Measurements from ENCODE around the gene DPYSL3.
A peak's percentile ranks its signal among the peaks of the same experiment; 100 is the strongest.

DPYSL3 gene

DNA sequence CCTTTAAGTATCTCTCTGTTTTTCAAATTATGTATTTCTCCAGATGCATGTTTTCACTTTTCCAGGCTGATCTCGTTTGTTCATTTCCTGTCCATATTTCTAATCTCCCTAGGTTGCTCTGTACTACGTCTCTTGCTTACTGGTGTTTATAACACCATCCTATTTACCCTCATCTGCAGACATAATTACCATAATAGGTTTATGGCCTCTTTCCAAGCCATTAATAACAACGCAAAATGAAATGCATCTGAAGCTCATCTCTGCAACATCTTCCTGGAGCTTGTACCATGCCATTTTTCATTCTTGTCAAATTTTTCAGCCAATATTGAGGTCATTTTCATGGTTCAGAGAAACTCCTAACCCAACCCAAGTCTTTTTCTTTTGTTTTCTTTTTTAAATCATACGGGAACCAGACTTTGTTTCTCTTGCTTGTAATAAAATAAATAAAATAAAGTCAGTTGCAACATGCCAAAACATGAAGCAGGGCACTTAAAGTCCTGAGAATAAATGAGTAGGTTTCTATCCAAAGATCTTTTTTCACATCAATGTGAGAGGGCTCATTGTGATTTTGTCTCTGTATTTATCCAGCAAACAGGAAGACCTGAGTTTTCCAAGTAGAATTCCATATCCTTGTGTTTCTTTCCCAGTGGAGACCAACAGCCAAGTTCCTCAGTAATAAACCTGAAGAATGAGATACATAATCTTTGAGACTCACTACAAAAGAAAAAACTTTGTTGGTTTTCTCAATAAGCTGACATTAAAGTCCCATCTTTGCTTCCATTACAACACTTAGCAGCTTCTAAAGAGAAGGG lies 37.0 kb downstream of the DPYSL3 start:
- DNase-seq (ENCODE audit: low read depth), result no peak

DNA sequence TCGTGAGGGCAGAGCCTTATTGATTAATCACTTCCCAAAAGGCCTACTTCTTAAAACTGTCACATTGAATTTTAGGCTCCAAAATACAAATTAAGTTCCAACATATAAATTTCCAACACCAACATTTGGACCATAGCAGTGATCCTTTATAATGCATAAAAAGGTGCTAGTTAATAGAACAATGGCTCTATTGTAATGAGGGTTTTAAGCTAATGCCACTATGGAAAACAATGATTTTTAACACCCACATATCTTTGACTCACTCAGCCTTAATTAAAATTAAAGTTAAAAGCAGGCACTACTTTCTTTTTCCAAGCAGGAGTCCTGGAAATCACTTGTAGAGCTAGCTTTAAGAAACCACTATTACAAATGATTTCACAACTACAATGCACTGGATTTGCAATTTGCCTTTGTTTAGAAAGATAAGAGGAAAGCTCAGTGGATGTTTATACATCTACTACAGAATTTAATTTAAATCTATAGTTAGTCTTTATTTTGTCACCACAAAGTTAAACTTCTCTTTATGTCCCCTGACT lies 41.8 kb downstream of the DPYSL3 start:
- DNase-seq (ENCODE audit: low read depth), result no peak

DNA sequence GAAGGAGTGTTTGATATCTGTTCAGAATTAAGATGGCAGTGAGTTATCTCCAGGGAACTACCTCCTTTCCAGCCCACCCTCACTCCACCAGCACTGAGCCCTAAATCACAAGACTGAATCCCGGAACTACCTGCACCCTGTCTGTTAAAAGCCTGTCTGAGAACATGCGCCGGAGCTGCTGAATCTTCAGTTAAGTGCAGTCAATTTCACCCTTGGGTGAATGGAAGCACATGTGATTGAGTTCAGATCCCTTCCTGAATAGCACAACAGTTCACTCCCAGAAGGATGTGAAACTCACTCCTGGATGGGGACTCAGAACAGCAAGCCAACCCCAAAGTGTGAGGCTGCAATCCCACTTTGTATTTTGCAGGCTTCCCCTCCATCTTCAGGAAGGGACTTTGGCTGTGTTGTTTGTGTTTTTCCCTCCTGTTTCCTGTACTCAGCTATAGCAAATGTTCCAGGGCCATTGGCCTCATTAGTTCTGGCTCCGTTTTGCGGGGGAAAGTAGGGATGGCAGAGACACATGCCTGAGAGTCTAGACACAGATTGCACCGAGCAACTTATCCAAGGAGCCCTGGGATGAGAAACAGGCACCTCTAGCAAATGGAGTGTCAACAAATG lies 43.4 kb downstream of the DPYSL3 start:
- no peak for DNase-seq (ENCODE audit: low read depth)

DNA sequence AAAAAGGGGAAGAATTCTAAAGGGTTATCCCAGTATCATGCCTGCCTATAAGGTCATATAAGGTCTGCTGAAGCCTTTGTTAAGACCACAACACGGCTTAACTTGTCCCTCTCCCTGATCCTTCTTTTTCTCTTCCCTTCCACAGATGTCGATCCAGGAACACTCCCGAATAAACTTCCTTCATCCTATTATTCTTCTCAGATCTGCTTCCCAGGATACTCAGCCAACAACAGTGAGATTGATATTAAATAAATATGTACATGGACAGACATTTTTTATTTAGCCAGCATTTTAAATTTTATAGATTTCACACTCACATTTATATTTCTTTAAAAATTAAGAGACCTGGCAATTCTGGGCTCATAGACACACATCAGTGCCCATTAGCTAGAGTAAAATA lies 44.1 kb downstream of the DPYSL3 start:
- no peak for DNase-seq (ENCODE audit: low read depth)

DNA sequence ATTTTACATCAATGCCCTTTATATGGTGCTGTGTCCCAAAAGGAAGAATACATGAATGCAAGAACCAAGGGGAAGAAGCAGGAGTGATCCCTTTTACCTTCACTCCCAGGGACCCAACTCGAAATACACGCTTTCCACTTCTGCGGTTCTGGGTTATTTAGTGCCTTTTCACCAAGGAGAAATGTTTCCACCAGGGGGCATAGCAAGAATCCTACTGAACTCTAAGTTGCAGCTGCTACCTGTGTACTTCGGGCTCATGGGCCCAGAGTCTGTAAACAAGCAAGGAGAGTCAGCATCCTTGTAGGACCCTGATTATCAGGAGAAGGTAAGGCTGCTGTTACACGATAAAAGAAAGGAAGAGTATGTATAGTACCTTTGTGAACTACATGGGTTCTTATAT lies 45.7 kb downstream of the DPYSL3 start:
- no peak for DNase-seq (ENCODE audit: low read depth)

DNA sequence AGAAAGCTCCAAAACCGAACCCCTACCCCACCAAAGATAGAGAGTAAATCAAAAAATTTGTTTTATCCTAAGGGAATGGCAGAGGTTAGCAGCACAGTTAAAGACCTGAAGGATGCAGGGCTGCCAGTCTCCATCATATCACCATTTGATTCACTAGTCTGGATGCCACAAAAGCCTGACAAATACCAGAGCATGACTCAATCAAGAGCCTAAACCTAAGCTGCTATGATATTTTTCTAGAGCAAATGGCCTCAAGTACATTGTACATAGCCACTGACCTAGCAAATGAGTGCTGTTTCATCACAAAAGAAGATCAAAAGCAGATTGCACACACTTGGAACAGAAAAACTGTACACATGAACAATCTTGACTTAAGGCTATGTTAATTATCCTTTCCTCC lies 48.0 kb downstream of the DPYSL3 start:
- DNase-seq (ENCODE audit: low read depth), result no peak

DNA sequence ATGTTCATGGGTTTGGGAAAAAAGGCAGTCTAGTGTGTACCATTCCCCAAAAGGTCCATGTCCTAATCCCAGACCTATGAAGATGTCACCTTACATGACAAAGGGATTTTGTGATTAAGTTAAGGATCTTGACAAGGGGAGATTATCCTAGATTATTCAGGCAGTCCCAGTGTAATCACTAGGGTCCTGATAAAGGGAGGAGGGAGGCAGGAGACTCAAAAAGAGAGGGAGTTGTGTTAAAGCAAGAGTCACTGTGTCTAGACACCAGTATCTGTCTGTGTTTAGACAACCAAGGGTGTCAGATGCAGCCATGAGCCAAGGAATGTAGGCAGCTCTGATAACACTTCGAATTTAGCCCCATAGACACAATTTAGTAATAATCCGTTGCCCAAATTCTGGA lies 49.5 kb downstream of the DPYSL3 start:
- DNase-seq (ENCODE audit: low read depth), result no peak

DNA sequence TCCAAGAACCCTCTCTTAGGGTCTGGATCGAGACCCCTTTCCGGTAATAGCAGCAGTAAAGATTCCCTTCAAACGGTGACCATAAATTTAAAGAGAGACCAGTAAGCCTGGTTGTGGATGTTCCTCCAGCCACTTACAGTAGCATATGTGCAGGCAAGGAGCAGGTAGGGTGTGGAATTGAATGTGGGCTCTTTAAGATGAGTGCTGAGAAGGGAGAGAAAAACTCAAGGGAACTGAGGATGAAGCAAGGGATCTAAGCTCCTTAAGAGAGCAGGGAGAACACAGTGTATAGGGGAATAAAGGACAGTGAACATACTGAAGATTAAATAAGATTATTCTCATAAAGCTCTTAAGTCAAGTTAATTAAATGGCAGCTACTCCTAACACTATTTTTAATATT lies 51.3 kb downstream of the DPYSL3 start:
- DNase-seq (ENCODE audit: low read depth), result no peak

DNA sequence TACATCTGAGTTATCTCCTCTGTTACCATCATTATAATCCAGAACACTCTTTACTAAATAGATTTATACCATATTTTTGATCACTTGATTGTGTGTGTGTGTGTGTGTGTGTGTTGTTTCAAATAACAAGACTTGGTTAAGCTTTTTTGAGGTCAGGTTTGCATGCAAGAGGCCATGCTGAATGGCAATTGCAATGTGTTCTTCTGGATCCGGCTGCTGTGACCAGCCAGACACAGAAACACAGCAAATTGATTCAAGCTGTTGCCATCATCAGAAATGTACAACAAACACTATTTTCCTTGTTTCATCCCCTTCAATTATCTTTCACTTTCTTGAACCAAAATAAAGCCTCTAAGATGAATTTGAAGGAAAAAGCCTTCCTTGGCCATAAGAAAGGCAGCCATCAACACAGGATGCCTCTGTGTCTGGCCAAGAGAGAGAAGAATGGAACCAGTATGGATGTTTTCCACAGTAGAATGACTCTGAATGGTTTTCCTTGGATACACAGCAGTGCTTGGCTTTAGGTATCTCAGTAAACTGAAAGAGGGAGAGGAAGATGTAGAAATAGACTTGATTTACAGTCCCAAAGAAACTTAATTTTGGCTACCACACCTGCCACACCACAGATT lies 53.9 kb downstream of the DPYSL3 start:
- no peak for DNase-seq (ENCODE audit: low read depth)

DNA sequence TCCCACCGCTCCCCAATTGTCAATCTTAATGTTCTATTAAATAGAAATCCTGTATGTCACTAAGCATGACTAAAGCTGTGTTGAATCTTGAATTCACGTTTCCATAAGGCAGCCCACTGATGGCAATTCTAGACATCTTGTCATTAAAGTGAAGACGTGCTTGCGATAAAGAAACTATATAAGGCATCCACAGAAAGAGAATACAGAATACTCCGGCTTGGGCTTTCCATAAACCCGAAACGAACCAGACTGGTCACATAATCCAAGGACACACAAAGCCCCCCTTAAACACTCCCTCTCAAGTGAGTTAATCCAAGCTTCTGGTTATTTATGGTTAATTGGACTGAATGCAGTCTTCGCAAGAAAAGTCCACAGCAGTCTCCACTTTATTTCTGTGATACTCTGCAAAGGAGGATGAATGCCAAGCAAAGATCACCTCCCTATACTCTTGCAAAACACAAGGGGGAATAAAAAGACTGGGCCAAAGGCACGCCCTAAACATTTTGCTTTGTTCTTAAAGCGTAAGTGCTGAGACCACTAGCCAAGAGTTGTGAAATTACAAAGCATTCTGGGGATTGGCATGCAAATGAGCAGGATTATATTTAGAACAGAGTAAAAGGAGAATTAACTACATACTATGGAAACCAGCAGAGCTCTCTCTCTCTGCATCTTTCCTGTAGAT lies 54.7 kb downstream of the DPYSL3 start:
- no peak for DNase-seq (ENCODE audit: low read depth)

DNA sequence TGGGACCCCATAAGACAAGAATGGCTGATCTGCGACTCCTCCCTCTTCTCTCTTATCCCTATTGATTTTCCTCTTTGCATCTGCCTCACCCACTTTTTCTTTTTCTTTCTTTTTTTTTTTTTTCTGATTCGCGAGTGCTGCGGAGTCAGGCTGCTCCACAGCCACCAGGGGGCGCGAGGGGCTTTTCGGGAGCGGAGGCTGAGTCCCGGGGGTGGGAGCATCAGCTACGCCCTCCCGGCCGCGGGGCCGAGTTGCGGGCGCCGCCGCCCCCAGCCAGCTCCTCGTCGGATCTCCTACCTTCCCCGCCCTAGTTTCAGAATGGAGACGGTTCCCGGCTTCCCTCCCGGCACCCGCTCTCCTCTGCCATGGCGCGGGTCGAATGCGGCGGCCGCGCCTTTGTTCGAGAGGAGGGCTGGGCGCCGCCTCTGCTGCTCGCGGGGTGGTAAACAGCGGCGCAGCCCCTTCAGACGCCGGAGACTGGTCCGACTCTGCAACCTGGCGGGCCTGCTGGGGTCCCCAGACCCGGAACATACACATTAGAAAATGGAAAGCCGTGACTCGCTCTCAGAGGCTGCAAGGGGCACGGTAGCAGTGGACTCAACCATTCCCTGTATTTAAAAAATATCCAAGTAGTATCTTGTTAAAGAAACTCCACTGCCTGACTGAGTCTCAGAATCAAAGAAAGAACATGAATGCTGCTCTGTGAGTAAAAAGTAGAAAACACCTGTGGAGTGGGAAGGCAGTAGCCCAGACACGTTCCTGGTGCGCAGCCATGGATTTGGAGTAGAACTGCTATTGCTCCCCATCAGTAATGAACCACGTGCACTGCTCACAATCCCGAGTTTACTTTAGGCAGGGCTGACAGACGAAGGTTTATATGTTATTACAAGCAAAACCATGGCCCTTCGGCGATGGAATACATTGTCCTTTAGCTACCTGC lies 55.7 kb downstream of the DPYSL3 start:
- peak; percentile 38 for DNase-seq (ENCODE audit: low read depth)

DNA sequence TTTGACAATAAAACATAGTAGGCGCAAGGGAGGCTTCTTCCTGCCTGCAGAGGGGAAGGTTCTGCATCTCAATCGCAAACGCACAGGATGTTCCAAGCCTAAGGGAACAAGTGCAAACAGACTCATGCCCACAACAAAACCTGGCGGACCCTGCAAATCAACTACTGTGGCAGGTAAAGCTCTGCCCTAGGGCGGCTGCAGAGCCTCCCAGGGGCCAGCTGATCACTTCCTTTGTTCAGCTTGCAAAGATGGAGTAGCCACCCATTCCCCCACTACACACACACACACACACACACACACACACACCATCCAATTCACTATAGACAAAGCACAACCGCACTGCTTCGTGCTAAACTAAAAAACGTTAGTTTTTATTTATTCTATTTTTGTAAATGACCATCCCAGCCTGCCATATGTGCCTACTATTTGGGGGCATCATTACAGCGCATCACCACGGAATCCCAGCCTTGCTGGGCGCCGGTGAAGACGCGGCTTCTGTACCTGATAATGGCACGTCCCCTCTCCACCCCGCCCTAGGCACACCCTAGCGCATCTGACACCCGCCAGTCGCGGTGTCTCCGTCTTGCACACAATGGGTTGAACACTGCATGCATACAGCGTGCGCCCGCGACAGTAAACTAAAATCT lies 57.6 kb downstream of the DPYSL3 start:
- no peak for DNase-seq (ENCODE audit: low read depth)

DNA sequence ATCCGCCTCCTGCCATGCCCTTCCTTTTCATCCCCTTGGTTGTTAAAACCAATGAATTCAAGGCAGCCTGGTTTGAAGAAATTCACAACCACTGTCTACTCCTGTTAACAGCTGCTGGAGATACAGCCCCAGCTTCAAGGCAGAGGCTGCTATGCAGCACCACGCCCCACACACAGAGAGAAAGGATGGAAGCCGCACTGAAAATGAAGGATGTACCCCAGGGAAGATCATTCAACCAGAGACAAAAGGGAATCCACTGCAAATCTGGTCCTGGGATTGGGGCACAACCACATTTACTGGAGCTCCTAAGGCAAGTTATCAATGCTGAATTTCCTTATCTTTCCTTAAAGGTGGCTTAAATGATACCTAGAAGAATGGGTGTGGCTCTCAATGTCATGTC lies 58.7 kb downstream of the DPYSL3 start:
- DNase-seq (ENCODE audit: low read depth), result no peak

DNA sequence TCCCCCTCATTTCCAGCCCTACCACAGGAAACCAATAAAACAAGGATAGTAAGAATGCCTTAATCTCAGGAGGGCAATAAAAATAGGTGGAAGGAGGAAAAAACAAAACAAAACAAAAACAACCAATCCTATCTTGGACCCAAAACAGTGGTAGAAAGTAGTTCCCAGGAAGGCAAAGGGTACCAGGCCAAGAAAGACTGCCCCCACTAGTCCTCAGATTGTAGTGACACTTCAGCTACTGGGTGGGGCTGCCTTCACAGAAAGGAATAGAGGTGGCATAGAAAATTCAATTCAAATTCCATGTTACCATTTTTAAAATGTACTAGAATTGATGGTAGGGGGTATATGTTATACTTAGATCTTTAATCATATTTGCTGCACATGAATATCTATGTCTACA lies 59.3 kb downstream of the DPYSL3 start:
- DNase-seq (ENCODE audit: low read depth), result no peak

DNA sequence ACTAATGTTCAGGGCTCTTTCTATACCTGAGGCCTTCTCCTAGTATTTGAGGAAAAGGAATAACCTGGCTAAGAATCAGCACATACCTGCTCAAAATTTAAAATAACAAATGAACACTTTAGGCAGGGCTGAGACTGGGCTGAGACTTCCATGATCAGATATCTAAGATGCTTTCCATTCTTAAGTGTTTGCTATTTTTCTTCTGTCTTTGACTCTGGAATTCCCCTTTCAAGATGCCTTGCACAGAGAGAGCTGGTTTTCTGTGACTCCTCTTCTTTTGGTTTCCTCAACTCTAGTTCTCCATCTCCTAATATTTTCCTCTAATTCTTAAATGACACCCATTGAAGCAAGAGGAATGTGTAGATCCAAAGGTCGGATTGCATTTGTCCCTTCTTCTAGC lies 61.1 kb downstream of the DPYSL3 start:
- no peak for DNase-seq (ENCODE audit: low read depth)

DNA sequence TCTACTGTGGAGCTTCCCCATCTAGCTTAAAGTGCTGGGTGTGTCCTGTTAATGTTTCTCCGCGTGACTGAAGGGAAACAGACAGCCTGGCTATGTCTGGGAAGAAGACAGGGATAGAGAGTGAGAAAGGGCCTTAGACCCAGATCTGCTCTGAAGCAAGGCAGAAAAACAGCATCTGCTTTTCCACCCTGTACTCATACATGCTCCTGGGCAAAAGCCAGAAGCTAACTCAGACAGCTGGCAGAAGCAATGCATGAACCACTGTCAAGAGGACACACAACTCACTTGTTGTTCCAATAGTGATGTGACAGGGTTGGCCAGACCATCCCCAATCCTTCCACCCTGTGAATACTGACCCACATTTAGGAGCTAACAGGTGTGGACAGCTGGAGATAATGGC lies 63.3 kb downstream of the DPYSL3 start:
- DNase-seq (ENCODE audit: low read depth), result no peak

DNA sequence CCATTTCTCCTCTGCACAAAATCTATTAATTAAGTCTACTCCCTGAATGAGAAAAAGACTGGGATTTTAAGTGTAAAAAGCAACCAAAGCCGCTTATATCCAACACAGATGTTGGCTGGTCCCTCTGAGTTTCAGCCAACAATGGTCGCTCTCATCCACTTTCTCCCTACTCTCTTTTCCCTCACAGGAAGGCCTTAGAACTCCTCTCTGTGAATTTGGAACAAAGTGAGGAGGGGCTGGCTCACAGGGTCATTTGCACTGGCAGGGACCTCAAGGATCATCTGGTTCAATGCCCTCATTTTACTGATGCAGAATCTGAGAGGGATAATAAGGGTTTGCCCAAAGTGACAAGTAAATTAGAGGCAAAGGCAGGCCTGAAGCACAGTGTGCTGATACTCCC lies 64.0 kb downstream of the DPYSL3 start:
- no peak for DNase-seq (ENCODE audit: low read depth)

DNA sequence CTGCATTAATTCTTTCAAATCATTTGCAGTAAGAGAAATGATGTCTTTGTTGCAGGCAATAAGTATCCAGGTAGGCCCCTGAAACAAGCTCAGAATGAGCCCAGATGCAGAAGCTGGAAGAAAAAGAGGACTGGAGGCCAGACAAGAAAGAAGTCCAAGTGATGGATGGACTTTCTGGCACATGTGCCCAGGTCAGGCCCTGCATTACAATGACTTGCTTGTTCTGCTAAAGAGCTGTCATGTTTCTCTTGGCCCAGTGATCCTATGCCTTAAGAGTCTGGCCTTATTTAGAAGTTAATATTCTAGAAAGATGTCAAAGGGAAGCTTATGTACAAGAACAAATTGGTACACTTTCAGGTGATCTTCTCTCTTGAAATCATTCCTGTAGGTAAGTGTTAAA lies 64.8 kb downstream of the DPYSL3 start:
- no peak for DNase-seq (ENCODE audit: low read depth)

DNA sequence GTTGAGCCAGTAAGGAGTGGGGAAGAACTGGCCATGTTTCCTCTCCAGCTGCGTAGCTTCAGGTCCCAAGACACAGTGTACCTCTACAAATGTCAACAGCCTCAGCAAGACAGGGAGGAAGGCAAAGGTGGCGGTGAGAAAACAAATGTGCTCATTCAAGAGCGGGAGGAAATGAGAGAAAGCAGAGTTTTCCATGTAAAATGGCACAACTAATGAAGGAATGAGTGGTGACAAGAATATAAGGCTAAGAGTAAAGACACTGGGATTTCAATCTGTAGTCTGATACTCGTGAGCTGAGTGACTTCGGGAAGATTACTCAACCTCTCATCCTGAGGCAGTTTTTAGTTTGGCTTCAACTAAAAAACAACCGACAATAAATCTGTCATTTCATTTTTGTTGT lies 67.6 kb downstream of the DPYSL3 start:
- no peak for DNase-seq (ENCODE audit: low read depth)

DNA sequence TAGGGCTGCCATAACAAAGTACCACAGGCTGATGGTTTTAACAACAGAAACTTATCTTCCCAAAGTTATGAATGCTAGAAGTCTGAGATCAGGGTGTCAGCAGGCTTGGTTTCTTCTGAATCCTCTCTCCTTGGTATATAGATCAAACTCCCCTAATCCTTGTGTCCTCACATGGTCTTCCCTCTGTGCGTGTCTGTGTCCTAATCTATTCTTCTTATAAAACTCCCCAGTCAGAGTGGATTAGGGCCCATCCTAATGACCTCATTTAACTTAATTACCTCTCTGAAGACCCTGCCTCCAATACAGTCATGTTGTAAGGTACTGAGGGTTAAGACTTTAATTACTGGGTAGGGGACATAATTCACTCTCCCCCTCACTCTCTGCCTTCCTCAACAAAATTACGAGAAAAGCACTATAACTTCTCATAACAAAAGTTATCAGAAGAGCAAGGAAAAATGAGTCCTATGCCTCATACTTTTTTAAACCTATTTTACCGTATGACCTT lies 68.6 kb downstream of the DPYSL3 start:
- no peak for DNase-seq (ENCODE audit: low read depth)

DNA sequence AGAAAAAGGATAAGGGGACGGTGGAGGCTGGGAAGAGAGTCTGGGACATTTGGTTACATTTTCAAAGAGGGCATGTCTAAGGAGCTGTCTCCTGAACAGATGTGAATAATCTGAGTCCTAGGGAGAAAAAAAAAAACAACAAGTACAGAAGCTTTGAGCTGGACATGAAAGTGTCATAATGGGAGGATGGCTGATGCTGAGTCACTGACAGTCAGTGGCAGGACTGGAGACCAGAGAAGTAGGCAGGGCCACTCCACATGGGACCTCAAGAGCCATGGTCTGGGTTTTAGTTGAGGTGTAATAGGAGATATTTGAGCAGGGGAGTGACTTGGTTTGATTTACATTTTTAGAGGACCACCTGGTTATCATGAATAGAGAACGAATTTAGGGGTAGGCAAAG lies 70.6 kb downstream of the DPYSL3 start:
- DNase-seq (ENCODE audit: low read depth), result no peak

All from stimulated activated CD8-positive, alpha-beta memory T cell treated with anti-CD3 and anti-CD28 coated beads, Interleukin-12 subunit alpha, Interleukin-12 subunit beta, amount 100 ng/mL, for 4 hours (primary cell).